T follicular helper cell (primary cell): ENCODE measurements around the gene ITPR2.
"Not testable (repeated sequence)": the region's sequence is repeated elsewhere in the genome, so short reads cannot be mapped to it uniquely, and the experiment has no call there.

Experiments used
- DNase-seq: peaks from one replicate; pipeline ENCODE4 v3.0.0-alpha.2; 2020; ENCODE audit warnings: low read depth

The ITPR2 gene

GRCh38 chr12:26730481-26731350 is 102.3 kb downstream of the ITPR2 start:
- DNase-seq, result no peak

GRCh38 chr12:26729137-26729671 is 103.8 kb downstream of the ITPR2 start:
- not testable (repeated sequence) for DNase-seq

GRCh38 chr12:26728205-26729050 is 104.6 kb downstream of the ITPR2 start:
- no peak for DNase-seq

- no peak for DNase-seq
Observed at GRCh38 chr12:26727482-26728204, 105.4 kb downstream of the ITPR2 start.

DNA sequence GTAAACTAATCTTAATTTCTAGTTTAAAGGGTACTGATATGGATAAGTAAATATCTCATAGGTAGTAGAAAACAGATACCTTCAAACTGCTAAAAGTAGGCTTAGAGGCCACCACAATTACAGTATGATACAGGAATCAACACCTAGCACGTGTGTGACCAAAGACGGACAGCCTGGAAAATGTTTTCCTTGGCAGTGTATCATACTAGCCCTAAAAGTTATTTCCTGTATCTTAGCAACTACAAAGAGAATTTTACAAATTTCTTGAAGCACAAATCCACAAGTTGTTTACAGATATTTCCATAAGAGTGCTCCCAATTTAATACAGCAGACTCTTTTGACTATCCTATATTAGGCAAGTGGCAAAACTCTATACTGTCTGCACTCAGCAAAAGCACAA is 106.0 kb downstream of the ITPR2 start:
- no peak for DNase-seq

GRCh38 chr12:26725276-26725916 is 107.6 kb downstream of the ITPR2 start:
- no peak for DNase-seq

- no peak for DNase-seq
Observed at GRCh38 chr12:26724309-26724702, 108.7 kb downstream of the ITPR2 start.

- DNase-seq, result no peak
Observed at GRCh38 chr12:26723379-26724308, 109.3 kb downstream of the ITPR2 start.

GRCh38 chr12:26721800-26722199 is 111.2 kb downstream of the ITPR2 start:
- no peak for DNase-seq

DNA sequence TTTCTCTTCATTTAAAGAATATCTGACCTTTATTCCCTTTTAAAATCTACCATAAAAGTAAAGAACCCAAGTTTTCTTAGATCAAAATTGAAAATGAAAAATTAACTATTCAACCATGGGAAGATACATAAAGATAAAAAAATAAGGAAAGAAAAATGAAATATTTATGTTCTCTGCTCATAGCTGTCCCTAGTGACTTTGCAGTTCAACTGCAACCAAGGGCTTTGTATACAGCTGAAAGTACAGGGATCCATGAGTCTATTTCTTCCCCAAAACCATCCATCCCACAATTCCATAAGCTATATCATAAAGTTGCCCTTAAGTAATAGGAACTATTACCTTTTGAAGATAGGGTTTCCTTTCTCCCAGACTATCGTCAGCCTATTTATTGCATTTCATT is 113.1 kb downstream of the ITPR2 start:
- no peak for DNase-seq

DNA sequence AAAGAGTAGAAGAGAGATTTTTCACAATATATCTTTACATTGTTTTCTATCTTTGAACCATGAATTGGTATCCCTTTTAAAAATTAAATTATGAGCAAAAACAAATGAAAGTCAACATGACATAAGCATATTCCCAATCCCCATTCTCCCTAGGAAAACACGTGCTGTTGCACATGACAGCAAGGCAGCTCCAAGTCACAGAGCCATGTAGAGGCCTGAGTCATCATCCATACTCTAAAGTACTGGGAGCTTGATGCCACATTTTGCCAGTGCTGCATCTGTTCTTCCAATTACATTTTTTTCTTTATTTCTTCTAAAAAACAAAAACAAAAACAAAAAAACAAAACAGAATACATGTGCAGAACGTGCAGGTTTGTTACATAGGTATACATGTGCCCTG is 115.2 kb downstream of the ITPR2 start:
- DNase-seq, result no peak

DNA sequence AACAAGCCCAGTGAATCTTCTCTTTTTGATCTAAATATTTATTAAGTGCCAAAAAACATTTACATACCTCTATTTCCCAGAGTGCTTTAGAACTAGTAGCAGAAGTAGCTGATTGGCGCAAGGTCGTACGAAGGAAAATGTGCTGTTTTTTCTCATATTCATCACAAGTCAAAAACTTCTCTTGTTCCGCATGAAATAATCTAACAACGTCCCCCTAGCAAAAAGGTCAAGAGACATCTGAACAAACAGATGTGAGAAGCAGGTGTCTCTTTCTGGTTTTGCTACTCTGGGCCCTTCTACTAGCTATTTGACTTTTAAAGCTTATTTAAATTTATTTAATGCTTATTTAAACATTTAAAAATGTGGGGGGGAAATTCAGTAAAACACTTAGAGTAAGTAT is 117.8 kb downstream of the ITPR2 start:
- no peak for DNase-seq

DNA sequence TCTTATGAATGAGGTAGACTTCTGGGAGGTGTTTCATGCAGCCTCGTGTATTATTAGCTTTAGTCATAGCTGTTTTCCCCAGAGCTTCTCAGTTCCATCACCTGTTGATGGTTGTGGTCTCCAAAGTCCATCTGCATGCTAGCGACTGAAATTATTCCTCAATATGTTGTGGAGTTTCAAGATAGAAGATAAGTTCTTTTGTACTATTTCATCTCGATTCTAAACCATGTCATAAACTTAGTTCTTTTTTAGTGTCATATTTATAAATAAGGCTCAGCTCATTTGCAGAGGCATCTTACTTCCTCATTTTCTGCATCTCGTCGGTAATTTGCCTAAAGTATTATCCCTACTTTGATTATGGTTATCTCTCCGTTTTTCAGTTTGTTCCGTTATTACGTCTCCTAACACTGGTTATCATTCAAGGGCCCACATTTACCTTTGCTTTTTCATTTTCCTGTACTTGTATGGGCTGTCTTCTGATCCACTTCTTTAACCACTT is 119.1 kb downstream of the ITPR2 start:
- DNase-seq, result no peak

DNA sequence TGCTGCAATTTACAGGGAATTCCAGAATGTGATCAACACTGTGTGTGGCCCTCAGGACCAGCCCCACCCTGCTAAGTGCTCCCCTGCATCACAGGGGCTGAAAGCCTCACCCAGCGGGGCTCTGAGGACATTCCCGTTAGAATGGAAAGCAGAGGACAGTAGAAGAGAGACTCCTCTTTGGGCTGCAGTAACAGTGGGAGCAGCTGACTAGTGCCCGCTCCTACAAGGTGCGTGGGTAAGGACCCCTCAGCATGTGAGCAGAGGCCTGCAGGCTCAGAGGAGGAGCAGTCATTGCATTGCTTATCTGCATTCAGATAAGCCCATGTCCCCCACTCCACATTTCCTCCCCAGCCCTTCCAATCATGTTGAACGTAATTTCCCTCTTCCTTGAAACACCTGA is 120.1 kb downstream of the ITPR2 start:
- no peak for DNase-seq

GRCh38 chr12:26711569-26711968 is 121.4 kb downstream of the ITPR2 start:
- DNase-seq, result no peak

DNA sequence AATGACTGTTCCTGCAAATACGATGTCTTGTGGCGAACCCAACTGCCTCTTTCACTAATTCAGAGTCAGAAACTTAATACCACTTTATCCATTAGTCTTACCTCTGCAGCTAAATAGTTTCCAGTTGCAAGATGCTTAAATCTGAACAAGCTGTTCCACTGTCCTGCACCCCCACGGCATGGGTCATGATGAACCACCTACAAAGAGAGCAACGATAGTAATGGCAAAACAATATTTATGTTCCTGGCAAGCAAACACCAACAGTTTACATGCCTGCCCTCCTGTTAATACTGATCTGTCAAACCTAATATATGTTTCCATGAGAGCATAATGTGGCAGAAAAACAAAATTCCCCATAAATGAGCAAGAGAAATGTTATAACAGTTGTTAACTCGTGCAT is 121.9 kb downstream of the ITPR2 start:
- no peak for DNase-seq

GRCh38 chr12:26705851-26706250 is 127.1 kb downstream of the ITPR2 start:
- no peak for DNase-seq

DNA sequence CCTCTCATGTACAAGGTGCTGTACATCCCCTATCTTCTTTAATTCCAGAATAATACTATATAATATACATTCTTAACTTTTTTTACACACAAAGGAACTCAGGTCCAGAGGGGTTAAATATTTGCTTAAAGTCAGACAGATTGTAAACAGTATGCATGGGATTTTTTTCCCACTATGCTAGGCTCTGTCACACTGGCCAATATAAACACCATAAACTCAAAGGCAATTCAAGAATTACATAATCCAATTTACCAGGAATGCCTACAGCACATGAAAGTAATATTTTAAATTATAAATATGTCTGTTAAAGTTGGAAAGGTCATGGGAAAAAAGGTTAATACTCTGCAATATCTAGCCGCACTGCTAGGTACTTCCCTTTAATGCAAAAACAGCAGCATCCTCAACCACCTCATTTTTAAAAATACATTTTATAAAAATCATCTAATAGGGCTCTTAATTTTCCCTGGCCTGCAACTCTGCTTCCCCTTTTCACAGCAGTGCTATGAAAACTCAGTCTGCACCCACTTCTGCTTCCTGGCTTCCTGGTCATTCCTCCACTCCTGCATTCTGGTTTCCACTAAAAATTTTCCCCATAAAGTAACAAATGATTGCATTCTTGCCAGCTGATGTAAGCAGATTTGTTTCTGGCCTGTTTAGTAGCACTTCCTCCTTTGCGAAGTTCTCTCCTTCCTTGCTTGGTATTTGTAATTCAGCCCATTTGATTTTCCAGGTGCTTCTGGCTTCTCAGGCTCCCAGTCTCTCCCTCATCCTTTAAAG is 128.1 kb downstream of the ITPR2 start:
- DNase-seq, result no peak

DNA sequence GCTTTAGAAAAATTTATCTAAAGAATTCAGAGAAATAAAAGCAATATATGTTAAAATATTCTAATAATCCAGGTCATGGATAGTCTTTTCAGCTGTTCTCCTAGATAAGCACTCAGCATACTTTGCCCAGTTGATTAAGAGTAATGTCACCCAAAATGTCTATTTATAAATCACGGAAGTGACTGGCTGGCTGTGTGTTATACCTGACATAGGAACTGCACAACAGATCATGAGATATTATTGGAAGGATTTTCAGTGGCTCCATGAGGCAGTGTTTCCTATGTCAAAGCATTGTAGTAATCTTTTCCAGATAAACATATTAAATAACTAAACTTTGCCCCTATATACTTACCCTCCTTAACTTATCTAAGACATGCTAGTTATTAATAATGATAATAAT is 128.8 kb downstream of the ITPR2 start:
- no peak for DNase-seq

DNA sequence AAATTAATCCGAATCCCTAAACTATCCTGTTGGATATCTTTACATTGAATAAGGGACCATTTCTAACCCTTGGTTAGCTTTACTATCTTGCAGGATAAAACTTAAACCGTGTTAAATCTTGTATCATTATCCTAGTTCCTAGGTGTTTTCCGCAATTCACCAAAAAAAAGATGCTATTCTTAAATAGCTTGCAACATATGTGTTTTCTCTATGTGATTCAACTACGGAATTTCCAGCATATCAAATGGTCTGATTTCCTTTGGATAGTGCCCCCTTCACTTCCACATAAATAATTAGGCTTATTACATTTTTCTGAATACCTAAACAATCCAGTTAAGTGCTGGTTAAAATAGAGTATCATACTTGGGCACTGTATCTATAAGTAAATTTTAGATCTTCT is 130.3 kb downstream of the ITPR2 start:
- DNase-seq, result no peak
